Muscle layer of colon (tissue), 2 donors: Measurements from ENCODE around the gene AHNAK.

Experiments used
- H3K27ac ChIP-seq: one replicate; pipeline ENCODE4 v1.7.0; 2013; ENCODE audit warnings: low read depth, mild to moderate bottlenecking, low read length, moderate library complexity
- H3K27me3 ChIP-seq, 2 donors: one replicate each; pipeline ENCODE4 v1.7.0; 2013; ENCODE audit warnings: low read length in 2 of 2, mild to moderate bottlenecking in 2 of 2; ENCODE audit not compliant: insufficient read depth in 2 of 2, control insufficient read depth in 1 of 2
- H3K36me3 ChIP-seq: one replicate; pipeline ENCODE4 v1.7.0; 2013; ENCODE audit warnings: mild to moderate bottlenecking, low read length; ENCODE audit not compliant: insufficient read depth
- H3K4me1 ChIP-seq: one replicate; pipeline ENCODE4 v1.7.0; 2013; ENCODE audit warnings: mild to moderate bottlenecking, low read length; ENCODE audit not compliant: insufficient read depth
- H3K4me3 ChIP-seq, 2 donors: one replicate each; pipeline ENCODE4 v1.7.0; 2013; ENCODE audit warnings: low read length in 2 of 2, low read depth in 1 of 2, mild to moderate bottlenecking in 1 of 2, moderate library complexity in 1 of 2
- H3K9ac ChIP-seq: one replicate; pipeline ENCODE4 v1.7.0; 2013; ENCODE audit warnings: low read length
- H3K9me3 ChIP-seq: one replicate; pipeline ENCODE4 v1.7.0; 2013; ENCODE audit warnings: mild to moderate bottlenecking, low read length
- donor health status: abdominal sarcoma.
- donor health status: Adenocarcinoma of cecum.

Gene AHNAK

GRCh38 chr11:62545437-62546243, 966 bp downstream of the AHNAK start:
- no peaks in the 10 kb centered on the region for H3K9me3 ChIP-seq
- peak overlapping the region; percentile 95 for H3K9ac ChIP-seq
- peak overlapping the region; percentile 96 to 99 for H3K4me3 ChIP-seq
- no peaks in the 10 kb centered on the region for H3K27me3 ChIP-seq
- H3K36me3 ChIP-seq, result no peaks in the 10 kb centered on the region
- H3K4me1 ChIP-seq, result peaks cover 41% of the 10 kb centered on the region
- peak overlapping the region; percentile 98 for H3K27ac ChIP-seq

- H3K9ac ChIP-seq, result peak overlapping the region; percentile 92
- H3K27me3 ChIP-seq, result no peaks in the 10 kb centered on the region
- H3K27ac ChIP-seq, result peak overlapping the region; percentile 98
- H3K4me1 ChIP-seq, result peaks cover 49% of the 10 kb centered on the region
- peak overlapping the region; percentile 96 to 99 for H3K4me3 ChIP-seq
- H3K36me3 ChIP-seq, result no peaks in the 10 kb centered on the region
- H3K9me3 ChIP-seq, result no peaks in the 10 kb centered on the region
Measured at GRCh38 chr11:62544581-62545436, 1.8 kb downstream of the AHNAK start.

DNA sequence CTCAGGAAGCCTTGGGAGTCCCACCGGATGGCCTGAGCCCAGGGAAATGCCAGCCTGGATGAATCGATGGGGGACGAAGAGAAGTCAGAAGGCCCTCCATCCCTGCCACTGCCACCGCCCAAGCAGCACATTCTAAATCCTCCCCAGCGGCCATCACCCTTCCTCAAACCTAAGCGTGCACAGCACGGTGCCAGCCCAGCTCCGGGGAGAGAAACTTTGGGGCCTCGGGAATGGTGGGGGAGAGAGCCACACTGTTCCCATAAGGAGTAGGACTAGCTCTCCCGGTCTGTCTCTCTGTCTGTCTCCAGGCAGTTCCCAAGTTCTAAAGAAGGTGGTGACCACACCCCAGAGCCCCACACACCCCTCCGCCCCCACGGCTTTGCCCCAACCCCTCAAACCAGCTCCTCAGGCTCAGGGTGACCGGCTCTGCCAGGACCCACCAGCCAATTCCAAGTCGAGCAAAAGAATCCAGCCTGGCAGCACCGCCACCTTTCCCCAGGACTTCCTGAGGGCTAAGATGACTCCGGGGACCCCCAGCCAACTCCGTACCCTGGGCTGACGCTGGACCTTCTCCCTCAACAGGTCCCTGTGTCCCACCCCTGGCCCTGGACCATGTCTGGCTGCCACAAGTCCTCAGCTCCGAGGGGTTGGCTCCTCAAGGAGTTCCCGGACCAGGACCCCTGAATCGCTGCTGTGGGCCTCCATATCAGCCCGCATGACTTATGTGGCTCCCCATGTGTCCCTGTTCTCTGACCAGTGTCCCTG, 2.7 kb downstream of the AHNAK start:
- no peaks in the 10 kb centered on the region for H3K27me3 ChIP-seq
- peaks cover 53% of the 10 kb centered on the region for H3K4me1 ChIP-seq
- H3K4me3 ChIP-seq, result peak overlapping the region; percentile 96 to 99
- no peaks in the 10 kb centered on the region for H3K9me3 ChIP-seq
- H3K27ac ChIP-seq, result peak overlapping the region; percentile 98
- H3K9ac ChIP-seq, result peak overlapping the region; percentile 92
- H3K36me3 ChIP-seq, result peaks cover 2% of the 10 kb centered on the region

- Histone ChIP-seq H3K9me3 (no peaks in the 10 kb centered on the region), H3K27me3 (no peaks in the 10 kb centered on the region), H3K9ac (peak overlapping the region; percentile 92), H3K4me3 (peak overlapping the region; percentile 96 to 99), H3K4me1 (peaks cover 53% of the 10 kb centered on the region), H3K27ac (peak overlapping the region; percentile 98), H3K36me3 (peaks cover 6% of the 10 kb centered on the region)
Measured at GRCh38 chr11:62542750-62543567, 3.6 kb downstream of the AHNAK start.

DNA sequence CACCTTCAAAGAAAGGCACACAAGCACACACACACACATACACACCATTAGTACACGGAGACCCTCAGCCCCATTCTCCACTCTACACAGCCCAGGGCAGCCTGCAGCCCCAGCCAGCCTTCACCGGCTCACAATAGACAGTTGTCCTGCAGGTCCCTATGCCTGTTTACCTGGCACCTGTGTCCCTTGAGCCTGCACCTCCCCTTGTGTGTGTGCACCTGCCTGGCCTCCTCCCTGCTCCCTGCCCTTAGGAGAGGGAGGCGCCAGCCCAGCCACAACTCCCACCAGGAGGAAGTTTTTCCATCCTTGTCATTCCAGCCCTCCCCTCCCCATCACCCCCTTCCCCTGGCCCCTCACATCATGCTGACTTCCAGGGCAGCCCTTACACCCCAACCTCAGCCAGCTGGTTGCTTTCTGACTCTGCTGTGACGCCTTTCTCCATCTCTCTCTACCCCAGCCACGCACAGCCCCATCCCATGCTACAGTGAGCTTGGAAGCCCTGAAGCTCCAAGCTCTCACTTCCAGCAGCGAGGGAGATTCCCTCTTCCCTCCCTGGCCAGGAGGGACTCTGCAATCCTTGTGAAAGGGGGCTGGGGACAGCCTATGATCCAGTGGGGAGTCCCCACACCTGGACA, 4.4 kb downstream of the AHNAK start:
- peak overlapping the region; percentile 98 for H3K27ac ChIP-seq
- H3K27me3 ChIP-seq, result no peaks in the 10 kb centered on the region
- peaks cover 6% of the 10 kb centered on the region for H3K36me3 ChIP-seq
- peaks cover 56% of the 10 kb centered on the region for H3K4me1 ChIP-seq
- H3K9ac ChIP-seq, result peak overlapping the region; percentile 92
- peak overlapping the region; percentile 59 to 99 for H3K4me3 ChIP-seq
- H3K9me3 ChIP-seq, result no peaks in the 10 kb centered on the region

DNA sequence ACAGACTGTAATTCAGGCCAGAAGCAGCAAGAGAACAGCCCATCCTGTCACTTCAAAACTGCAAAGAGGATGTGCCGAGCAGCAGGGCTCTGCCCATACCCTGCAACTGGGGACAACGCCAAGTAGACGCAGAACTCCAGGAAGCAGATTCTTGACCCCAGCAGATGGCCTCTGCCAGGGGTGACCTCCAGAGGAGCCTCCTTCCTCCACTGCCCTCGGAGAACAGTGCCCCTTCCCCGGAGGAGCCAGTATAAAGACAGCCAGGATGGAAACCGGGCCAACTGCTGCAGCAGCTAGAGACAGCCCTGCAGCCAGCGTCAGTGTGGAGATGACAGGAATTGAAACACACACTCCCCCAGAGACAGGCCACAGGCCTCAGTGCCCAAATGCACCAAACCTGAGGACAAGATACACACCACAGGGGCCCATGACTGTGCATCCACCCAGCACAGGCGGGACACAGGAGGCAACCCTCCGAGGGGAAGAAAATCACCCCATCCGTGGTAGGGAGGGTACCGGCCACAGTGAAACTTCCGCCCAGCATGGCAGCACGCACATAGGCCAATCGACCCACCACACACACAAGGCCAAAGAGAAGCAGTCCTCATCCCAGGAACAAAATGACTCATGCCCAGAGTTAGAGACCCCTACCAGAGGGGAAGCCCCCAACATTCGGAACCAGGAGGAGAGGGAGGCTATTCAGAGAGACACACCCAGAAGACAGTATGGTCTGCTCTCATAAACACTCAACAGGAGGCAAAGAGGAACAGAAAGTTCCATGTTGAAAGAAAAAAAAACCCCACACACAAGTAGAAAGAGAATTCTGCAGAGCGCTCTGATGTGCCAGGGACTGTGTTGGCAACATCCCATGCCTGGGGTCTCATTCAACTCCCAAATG, 5.6 kb downstream of the AHNAK start:
- Histone ChIP-seq H3K4me3 (peak overlapping the region in 1 of 2 donors; percentile 99), H3K4me1 (peaks cover 64% of the 10 kb centered on the region), H3K36me3 (peaks cover 10% of the 10 kb centered on the region), H3K9me3 (no peaks in the 10 kb centered on the region), H3K27ac (peak overlapping the region; percentile 98), H3K9ac (peak overlapping the region; percentile 92), H3K27me3 (no peaks in the 10 kb centered on the region)

DNA sequence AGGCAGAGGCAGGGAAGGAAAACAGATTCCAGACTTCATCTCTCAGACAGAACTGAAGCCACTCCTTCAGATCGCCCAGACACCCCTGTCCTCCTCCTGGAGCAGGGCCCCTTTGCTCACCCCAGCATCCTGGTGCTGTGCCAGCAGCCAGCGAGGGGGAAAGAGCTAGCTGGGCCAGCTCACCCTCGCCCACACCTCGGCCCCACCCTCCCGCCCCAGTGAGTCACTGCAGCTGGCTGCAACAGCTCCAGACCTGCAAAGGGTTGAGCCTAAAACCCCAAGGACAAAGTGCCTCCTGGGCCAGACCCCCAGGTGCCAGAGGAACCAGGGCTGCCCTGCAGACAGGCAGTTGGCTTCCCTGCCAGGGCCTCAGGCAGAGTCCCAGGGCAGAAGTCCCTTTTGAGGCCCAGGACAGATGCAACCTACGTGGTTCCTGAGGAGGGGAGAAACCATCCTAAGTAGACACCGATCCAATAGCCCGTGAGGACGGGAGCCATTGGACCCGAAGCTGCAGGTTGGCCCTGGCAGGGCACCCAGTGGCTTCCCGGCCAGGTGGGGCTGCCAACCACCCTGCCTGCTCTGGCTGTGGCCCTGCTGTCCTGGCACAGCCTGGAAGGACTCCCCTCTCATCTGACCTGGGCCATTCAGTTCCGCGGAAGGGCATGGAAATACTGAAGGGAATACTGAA, 7.2 kb downstream of the AHNAK start:
- no peaks in the 10 kb centered on the region for H3K27me3 ChIP-seq
- peak overlapping the region; percentile 27 to 64 for H3K4me3 ChIP-seq
- H3K9ac ChIP-seq, result peak overlapping the region; percentile 30
- peaks cover 72% of the 10 kb centered on the region for H3K4me1 ChIP-seq
- H3K27ac ChIP-seq, result peak overlapping the region; percentile 98
- no peaks in the 10 kb centered on the region for H3K9me3 ChIP-seq
- H3K36me3 ChIP-seq, result peaks cover 27% of the 10 kb centered on the region

- peak overlapping the region; percentile 2 for H3K9ac ChIP-seq
- H3K4me1 ChIP-seq, result peaks cover 72% of the 10 kb centered on the region
- H3K36me3 ChIP-seq, result peaks cover 34% of the 10 kb centered on the region
- peak overlapping the region; percentile 21 to 57 for H3K4me3 ChIP-seq
- peak overlapping the region; percentile 72 for H3K27ac ChIP-seq
- H3K27me3 ChIP-seq, result no peaks in the 10 kb centered on the region
- no peaks in the 10 kb centered on the region for H3K9me3 ChIP-seq
Measured at GRCh38 chr11:62538470-62539237, 8.0 kb downstream of the AHNAK start.
